Measurements from ENCODE around the gene SLC35F1. TPM values are rescaled to one million over a fixed set of nuclear protein-coding genes. Genes with fewer than 3 reads are reported as not detected.

Gene SLC35F1
- total and polyA plus RNA-seq, 5 donors = 1.0 to 2.4 (median 2.0) TPM

DNA sequence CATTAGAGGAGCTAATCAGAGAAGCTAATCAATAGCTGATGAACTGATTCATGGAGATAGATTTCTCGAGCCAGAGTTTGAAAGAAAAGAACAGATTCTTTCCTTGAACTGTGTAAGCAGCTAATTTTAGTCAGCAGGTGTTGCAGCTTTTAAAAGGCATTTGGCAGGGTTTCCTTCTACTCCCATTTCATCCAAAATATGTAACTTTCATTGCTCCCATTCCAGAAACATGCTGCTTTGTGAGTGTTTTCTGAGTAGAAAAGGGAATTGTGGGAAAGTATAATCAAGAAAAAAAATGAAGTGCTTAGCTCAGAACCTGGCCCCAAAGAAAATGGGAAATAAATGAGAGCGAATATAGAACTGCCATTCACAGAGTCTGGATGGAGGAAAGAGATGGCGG, 20.8 kb downstream of the SLC35F1 start:
- no peaks in the 10 kb centered on the region for H3K4me1 ChIP-seq (ENCODE audit: control insufficient read depth, insufficient read depth, low read length)
- H3K27ac ChIP-seq (ENCODE audit: low read length) = no peak overlapping the region
- intact Hi-C loops (cut with DNase I) = no loop called here
- 83% methylated on average over 3 of the region's 3 CpGs for WGBS
- ATAC-seq (no peak), DNase-seq (no peak)
- H3K9me3 ChIP-seq (ENCODE audit: control insufficient read depth, low read length) = no peaks in the 10 kb centered on the region
- H3K4me3 ChIP-seq (ENCODE audit: low read length) = no peak overlapping the region
- no peaks in the 10 kb centered on the region for H3K27me3 ChIP-seq (ENCODE audit: control insufficient read depth, insufficient read depth)

DNA sequence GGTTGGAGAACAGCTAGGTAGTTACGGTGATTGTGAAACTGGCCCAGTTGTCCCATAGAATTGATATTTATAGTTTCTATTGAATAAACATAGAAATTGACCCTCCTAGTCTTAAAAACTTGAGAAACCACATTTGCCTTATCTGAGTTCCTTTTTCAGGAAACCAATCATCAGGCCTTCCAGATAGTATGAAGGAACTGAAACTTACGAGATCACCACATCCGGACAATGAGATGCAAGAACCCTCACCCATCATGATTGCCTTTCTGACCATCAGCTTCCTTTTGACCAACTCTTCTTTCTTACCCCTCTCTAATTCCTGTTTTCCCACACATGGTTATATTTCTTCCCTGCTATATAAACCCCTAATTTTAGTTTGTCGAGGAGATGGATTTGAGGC, 21.8 kb downstream of the SLC35F1 start:
- H3K4me1 ChIP-seq (ENCODE audit: control insufficient read depth, insufficient read depth, low read length) = no peaks in the 10 kb centered on the region
- no peak overlapping the region for H3K4me3 ChIP-seq (ENCODE audit: low read length)
- intact Hi-C loops (cut with DNase I) = no loop called here
- no peaks in the 10 kb centered on the region for H3K9me3 ChIP-seq (ENCODE audit: control insufficient read depth, low read length)
- no peak overlapping the region for H3K27ac ChIP-seq (ENCODE audit: low read length)
- no peaks in the 10 kb centered on the region for H3K27me3 ChIP-seq (ENCODE audit: control insufficient read depth, insufficient read depth)
- 80% methylated on average over 4 of the region's 4 CpGs for WGBS
- ATAC-seq (no peak), DNase-seq (no peak)

DNA sequence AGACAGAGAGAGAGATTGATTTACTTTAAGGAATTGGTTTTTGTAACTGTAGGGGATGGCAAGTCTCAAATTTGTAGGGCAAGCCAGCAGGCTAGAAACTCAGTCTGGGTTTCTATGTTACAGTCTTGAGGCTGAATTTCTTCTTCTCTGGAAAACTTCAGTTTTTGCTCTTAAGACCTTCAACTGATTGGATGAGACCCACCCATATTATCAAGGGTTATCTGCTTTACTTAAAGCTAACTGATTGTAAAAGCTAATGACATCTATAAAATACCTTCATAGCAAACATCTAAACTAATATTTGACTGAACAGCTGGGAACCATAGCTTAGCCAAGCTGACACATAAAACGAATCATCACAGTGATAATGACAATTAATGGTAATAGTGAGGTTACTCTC, 22.4 kb downstream of the SLC35F1 start:
- DNase-seq (no peak), ATAC-seq (no peak)
- H3K27ac ChIP-seq (ENCODE audit: low read length) = no peak overlapping the region
- H3K27me3 ChIP-seq (ENCODE audit: control insufficient read depth, insufficient read depth) = no peaks in the 10 kb centered on the region
- no peaks in the 10 kb centered on the region for H3K9me3 ChIP-seq (ENCODE audit: control insufficient read depth, low read length)
- H3K4me1 ChIP-seq (ENCODE audit: control insufficient read depth, insufficient read depth, low read length) = no peaks in the 10 kb centered on the region
- intact Hi-C loops (cut with DNase I) = no loop called here
- no peak overlapping the region for H3K4me3 ChIP-seq (ENCODE audit: low read length)
- WGBS = 79% methylated on average over 1 of the region's 1 CpG

DNA sequence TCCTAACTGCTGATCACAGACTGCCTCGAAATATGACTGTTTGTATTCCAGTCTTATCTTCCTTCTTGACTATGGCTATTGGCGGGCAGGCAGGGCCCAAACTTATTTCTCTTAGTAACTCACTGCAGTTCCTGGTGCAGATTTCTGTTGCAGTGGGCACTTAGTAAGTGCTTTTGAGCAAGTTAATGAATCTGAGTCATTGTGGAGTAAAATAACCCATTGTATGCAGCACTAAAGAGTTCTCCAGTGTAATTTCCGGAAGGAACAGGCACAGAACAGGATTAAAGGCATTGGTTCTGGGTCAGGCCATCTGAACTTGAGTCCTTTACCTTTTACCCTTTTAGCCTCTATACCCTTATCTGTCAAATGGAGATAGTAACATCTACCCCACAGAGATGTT, 23.6 kb downstream of the SLC35F1 start:
- H3K9me3 ChIP-seq (ENCODE audit: control insufficient read depth, low read length) = no peaks in the 10 kb centered on the region
- no peak overlapping the region for H3K27ac ChIP-seq (ENCODE audit: low read length)
- 61% methylated on average over 3 of the region's 3 CpGs for WGBS
- H3K4me1 ChIP-seq (ENCODE audit: control insufficient read depth, insufficient read depth, low read length) = no peaks in the 10 kb centered on the region
- H3K27me3 ChIP-seq (ENCODE audit: control insufficient read depth, insufficient read depth) = no peaks in the 10 kb centered on the region
- ATAC-seq (no peak), DNase-seq (no peak)
- no peak overlapping the region for H3K4me3 ChIP-seq (ENCODE audit: low read length)
- intact Hi-C loops (cut with DNase I) = no loop called here

DNA sequence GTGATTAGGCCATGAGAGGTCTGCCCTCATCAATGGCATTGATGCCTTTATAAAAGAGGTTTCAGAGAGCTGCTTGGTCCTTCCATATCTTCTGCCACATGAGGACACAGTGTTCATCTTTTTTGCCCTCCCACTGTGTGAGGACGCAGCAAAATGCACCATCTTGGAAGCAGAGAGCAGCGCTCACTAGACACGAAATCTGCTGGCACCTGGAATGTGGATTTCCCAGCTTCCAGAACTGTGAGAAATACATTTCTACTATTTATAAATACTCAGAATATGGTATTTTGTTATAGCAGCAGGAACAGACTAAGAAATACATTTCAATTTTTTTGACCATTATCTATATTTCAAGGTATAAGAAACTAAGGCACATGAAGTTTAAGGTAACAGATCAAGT, 24.9 kb downstream of the SLC35F1 start:
- WGBS = 86% methylated on average over 3 of the region's 3 CpGs
- ATAC-seq = no peak
- H3K4me3 ChIP-seq (ENCODE audit: low read length) = no peak overlapping the region
- DNase-seq = no peak
- no peaks in the 10 kb centered on the region for H3K9me3 ChIP-seq (ENCODE audit: control insufficient read depth, low read length)
- no peak overlapping the region for H3K27ac ChIP-seq (ENCODE audit: low read length)
- no peaks in the 10 kb centered on the region for H3K4me1 ChIP-seq (ENCODE audit: control insufficient read depth, insufficient read depth, low read length)
- no peaks in the 10 kb centered on the region for H3K27me3 ChIP-seq (ENCODE audit: control insufficient read depth, insufficient read depth)
- intact Hi-C loops (cut with DNase I) = no loop called here

DNA sequence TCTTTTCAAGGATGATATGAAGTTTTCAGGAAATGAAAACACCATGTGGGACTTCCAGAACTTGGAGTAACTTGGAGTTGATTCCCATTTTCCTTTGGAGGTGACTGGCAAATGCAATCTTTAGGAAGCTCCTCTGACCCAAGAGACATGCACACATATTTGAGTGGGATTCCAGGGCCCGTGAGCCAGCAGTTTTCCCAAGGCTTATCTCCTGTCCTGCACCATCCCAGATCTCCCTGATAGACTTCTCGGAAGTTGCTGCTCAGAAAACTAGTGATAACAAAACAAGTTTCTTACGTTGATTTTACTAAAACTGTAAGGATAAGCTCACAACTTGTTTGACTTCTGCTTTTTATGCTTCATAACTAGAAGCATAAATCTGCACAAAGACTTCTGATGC, 25.6 kb downstream of the SLC35F1 start:
- Histone ChIP-seq H3K4me3 (ENCODE audit: low read length) (no peak overlapping the region), H3K4me1 (ENCODE audit: control insufficient read depth, insufficient read depth, low read length) (no peaks in the 10 kb centered on the region), H3K9me3 (ENCODE audit: control insufficient read depth, low read length) (no peaks in the 10 kb centered on the region), H3K27me3 (ENCODE audit: control insufficient read depth, insufficient read depth) (no peaks in the 10 kb centered on the region), H3K27ac (ENCODE audit: low read length) (no peak overlapping the region)
- intact Hi-C loops (cut with DNase I) = no loop called here
- ATAC-seq (no peak), DNase-seq (no peak)
- WGBS = 15% methylated on average over 3 of the region's 3 CpGs

DNA sequence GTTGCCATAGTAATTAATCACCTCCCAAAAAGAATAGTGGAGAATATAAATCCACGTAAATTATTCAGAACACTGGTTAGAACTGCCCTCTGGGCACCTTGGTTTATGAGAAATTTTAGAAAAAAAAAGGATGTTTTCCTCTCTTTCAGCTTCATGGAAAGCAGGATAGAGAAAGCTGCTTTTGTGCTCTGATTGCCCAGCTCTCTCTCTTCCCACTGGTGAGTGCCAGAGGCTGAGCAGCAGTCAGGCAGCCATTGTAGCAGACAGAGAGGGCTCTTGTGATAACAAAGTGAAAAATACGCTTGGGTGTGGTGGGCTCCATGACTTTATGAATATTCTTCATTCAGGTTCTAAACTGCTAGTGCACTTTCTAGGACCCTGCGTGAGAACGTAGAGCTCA, 26.4 kb downstream of the SLC35F1 start:
- H3K27ac ChIP-seq (ENCODE audit: low read length) = no peak overlapping the region
- no peaks in the 10 kb centered on the region for H3K27me3 ChIP-seq (ENCODE audit: control insufficient read depth, insufficient read depth)
- no peak for ATAC-seq
- intact Hi-C loops (cut with DNase I) = no loop called here
- DNase-seq = no peak
- no peaks in the 10 kb centered on the region for H3K9me3 ChIP-seq (ENCODE audit: control insufficient read depth, low read length)
- H3K4me1 ChIP-seq (ENCODE audit: control insufficient read depth, insufficient read depth, low read length) = no peaks in the 10 kb centered on the region
- 72% methylated on average over 4 of the region's 4 CpGs for WGBS
- no peak overlapping the region for H3K4me3 ChIP-seq (ENCODE audit: low read length)

DNA sequence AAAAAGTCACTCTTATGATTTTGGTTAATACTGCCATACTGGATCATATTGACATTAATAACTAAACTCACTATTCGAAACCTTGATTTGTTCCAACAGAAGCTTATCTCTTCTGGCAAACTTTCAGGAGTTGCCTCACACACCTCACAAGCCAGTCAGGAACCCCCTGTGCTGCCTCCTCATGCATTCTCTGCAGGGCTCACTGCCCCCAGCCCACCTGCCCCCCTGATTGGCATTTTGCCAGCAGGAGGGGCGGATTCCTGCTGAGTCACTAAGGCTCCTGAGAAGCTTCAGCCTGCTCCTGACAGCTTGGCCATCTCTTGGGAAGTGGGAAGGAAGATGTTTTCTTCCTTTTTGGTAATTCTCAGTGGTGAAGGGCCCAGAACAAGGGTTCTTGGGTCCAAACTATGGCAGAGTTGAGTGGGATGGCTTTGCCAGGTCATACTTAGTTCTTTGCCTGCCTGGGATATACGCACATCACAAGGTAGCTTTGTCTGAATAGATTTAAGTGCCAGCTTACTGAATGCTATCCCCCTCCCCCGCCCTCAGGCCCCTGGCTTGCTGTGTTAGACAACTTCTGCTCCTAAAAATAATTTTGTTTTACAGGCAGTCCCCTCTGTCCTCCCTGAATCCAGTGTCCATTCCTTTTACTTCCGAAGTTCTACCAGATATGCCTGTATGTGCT, 31.4 kb downstream of the SLC35F1 start:
- no peaks in the 10 kb centered on the region for H3K4me1 ChIP-seq (ENCODE audit: control insufficient read depth, insufficient read depth, low read length)
- no peaks in the 10 kb centered on the region for H3K9me3 ChIP-seq (ENCODE audit: control insufficient read depth, low read length)
- no peaks in the 10 kb centered on the region for H3K27me3 ChIP-seq (ENCODE audit: control insufficient read depth, insufficient read depth)
- 58% methylated on average over 5 of the region's 5 CpGs for WGBS
- no peak overlapping the region for H3K27ac ChIP-seq (ENCODE audit: low read length)
- ATAC-seq = no peak
- intact Hi-C loops (cut with DNase I) = no loop called here
- peak in 1 of 3 donors; percentile 37 for DNase-seq
- no peak overlapping the region for H3K4me3 ChIP-seq (ENCODE audit: low read length)

DNA sequence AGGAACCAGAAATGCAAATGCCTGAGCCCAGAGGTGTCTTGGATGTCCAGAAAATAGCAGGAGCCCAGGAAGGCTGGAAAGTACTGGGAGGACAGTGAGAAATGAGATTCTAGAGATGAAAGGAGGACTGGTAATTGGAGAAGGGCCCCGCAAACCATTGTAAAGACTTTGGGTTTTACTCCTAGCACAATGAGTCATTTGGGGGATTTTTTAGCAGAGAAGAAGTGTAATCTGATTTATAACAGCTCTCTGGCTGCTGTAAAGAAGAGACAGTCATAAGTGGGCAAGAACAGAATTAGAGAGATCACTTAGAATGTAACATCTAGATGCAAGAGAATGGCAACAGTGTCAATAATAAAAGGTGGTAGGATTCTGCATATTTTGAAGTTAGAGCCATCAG, 40.2 kb downstream of the SLC35F1 start:
- DNase-seq (no peak), ATAC-seq (no peak)
- H3K4me3 ChIP-seq (ENCODE audit: low read length) = no peak overlapping the region
- H3K4me1 ChIP-seq (ENCODE audit: control insufficient read depth, insufficient read depth, low read length) = no peaks in the 10 kb centered on the region
- intact Hi-C loops (cut with DNase I) = no loop called here
- no peak overlapping the region for H3K27ac ChIP-seq (ENCODE audit: low read length)
- no peaks in the 10 kb centered on the region for H3K27me3 ChIP-seq (ENCODE audit: control insufficient read depth, insufficient read depth)
- H3K9me3 ChIP-seq (ENCODE audit: control insufficient read depth, low read length) = no peaks in the 10 kb centered on the region
- WGBS = 86% methylated on average over 1 of the region's 1 CpG

DNA sequence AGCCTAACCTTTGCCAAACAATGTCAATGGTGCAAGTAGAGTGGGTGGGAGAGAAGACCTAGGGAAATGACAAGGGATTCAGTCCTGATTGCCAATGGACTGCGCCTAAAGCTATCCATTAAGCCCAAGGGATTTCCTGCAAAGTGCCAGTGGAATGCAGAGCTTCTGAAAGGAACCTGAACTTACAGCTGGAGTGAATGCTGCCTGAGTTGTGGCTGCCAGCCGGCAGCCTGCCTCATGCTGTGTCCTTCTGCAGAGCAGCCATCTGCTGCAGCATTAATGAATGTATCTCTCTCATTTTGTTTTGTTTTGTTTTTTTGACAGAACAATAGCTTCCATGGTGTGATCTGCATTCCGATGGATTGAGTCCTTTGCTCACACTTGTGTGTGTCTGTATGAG, 44.7 kb downstream of the SLC35F1 start:
- H3K9me3 ChIP-seq (ENCODE audit: control insufficient read depth, low read length) = no peaks in the 10 kb centered on the region
- no peak for ATAC-seq
- H3K27ac ChIP-seq (ENCODE audit: low read length) = no peak overlapping the region
- no peak overlapping the region for H3K4me3 ChIP-seq (ENCODE audit: low read length)
- 28% methylated on average over 3 of the region's 3 CpGs for WGBS
- intact Hi-C loops (cut with DNase I) = no loop called here
- no peak for DNase-seq
- H3K27me3 ChIP-seq (ENCODE audit: control insufficient read depth, insufficient read depth) = no peaks in the 10 kb centered on the region
- H3K4me1 ChIP-seq (ENCODE audit: control insufficient read depth, insufficient read depth, low read length) = no peaks in the 10 kb centered on the region

DNA sequence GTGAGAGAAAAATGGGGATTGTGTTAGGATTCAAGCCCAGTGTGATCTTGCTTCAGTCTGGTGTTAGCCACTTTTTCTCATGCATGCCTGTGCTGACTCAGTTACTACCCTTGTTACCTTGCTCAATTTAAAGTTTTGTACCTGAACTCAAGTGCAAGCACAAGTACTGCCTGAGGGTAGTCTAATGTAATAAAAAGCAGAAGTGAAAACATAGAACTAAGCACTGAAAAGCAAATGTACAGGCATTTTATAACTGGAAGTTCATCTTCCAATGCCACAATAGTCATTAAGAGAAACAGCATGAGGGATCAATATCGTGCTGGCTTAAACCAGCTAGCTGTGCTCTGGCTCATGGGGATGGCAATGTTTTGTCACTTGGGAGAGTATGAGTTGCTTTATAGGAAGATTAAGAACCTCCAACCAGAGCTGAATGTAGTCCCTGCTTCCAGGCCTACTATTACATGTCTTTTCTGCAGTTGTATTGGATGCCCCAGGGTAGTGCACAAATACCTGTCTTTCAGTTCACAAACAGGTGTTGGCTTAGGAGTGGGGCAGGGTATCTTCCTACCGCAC, 48.7 kb downstream of the SLC35F1 start:
- no peak for DNase-seq
- Histone ChIP-seq H3K4me3 (ENCODE audit: low read length) (no peak overlapping the region), H3K27me3 (ENCODE audit: control insufficient read depth, insufficient read depth) (no peaks in the 10 kb centered on the region), H3K4me1 (ENCODE audit: control insufficient read depth, insufficient read depth, low read length) (no peaks in the 10 kb centered on the region), H3K27ac (ENCODE audit: low read length) (no peak overlapping the region), H3K9me3 (ENCODE audit: control insufficient read depth, low read length) (no peaks in the 10 kb centered on the region)
- no peak for ATAC-seq
- 88% methylated on average over 2 of the region's 2 CpGs for WGBS
- intact Hi-C loops (cut with DNase I) = no loop called here

DNA sequence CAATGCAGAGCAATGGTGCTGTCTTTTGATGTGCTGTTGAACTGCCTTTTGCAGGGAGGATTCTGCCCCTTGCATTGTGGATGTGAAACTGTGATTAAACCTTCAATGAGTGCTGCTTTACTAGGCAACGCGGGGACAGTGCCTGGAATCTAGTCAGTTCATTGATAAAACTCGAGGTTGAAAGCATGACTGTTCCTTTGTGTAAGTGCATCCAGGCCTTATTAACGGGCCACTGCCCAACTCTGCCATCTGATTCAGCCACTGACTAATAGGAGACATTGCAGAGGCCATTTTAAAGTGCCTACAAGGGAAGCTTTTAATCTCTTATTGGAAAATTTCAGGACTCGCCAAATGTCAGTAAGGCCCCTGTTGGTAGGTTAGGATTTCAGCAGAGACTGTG, 49.3 kb downstream of the SLC35F1 start:
- DNase-seq (no peak), ATAC-seq (no peak)
- 53% methylated on average over 5 of the region's 5 CpGs for WGBS
- no peaks in the 10 kb centered on the region for H3K9me3 ChIP-seq (ENCODE audit: control insufficient read depth, low read length)
- intact Hi-C loops (cut with DNase I) = no loop called here
- no peak overlapping the region for H3K27ac ChIP-seq (ENCODE audit: low read length)
- H3K27me3 ChIP-seq (ENCODE audit: control insufficient read depth, insufficient read depth) = no peaks in the 10 kb centered on the region
- H3K4me3 ChIP-seq (ENCODE audit: low read length) = no peak overlapping the region
- no peaks in the 10 kb centered on the region for H3K4me1 ChIP-seq (ENCODE audit: control insufficient read depth, insufficient read depth, low read length)
